ENCODE results near the gene DOK7. TPM values are rescaled to one million over a fixed set of nuclear protein-coding genes. Genes with fewer than 3 reads are reported as not detected.

DOK7 gene
- total and polyA plus RNA-seq, 2 experiments from 2014 or later, result 0.23 to 1.8 TPM

- Histone ChIP-seq H3K9me2 (replicated peaks; ENCODE audit: insufficient read depth) (no peaks in the 10 kb centered on the region), H3K79me2 (no peaks in the 10 kb centered on the region), H3K9me3 (ENCODE audit: low read depth) (no peaks in the 10 kb centered on the region), H3K4me1 (ENCODE audit: insufficient read depth) (no peaks in the 10 kb centered on the region), H4K20me1 (ENCODE audit: insufficient read depth, poor library complexity, severe bottlenecking) (no peaks in the 10 kb centered on the region), H3K27me3 (no peaks in the 10 kb centered on the region), H2AFZ (no peak overlapping the region), H3K4me3 (no peak overlapping the region), H3K4me2 (no peak overlapping the region), H3K27ac (no peak overlapping the region), H3K36me3 (replicated peaks; ENCODE audit: insufficient read depth, low read depth) (no peaks in the 10 kb centered on the region)
- TF ChIP-seq CTCF (IDR thresholded peaks at IDR 0.05; ENCODE audit: poor library complexity) (peak; percentile 15), EZH2phosphoT487 (IDR thresholded peaks at IDR 0.05; ENCODE audit: low read depth, severe bottlenecking, unreplicated experiment) (no peak)
- DNase-seq (ENCODE audit: low spot score), result no peak
- 87% methylated on average over 28 of the region's 31 CpGs for WGBS (ENCODE audit: low lambda C conversion rate, missing lambda C conversion rate)
These were observed 51.8 kb downstream of the DOK7 start for GRCh38 chr4:3514806-3515501.

- no peaks in the 10 kb centered on the region for H3K4me1 ChIP-seq (ENCODE audit: insufficient read depth)
- H2AFZ ChIP-seq, result no peak overlapping the region
- no peak for TF ChIP-seq EZH2 (IDR thresholded peaks at IDR 0.05; ENCODE audit: borderline replicate concordance)
- TF ChIP-seq EZH2phosphoT487 (IDR thresholded peaks at IDR 0.05; ENCODE audit: low read depth, severe bottlenecking, unreplicated experiment), result no peak
- H3K4me3 ChIP-seq, result no peak overlapping the region
- H4K20me1 ChIP-seq (ENCODE audit: insufficient read depth, poor library complexity, severe bottlenecking), result no peaks in the 10 kb centered on the region
- H3K9me2 ChIP-seq (replicated peaks; ENCODE audit: insufficient read depth), result no peaks in the 10 kb centered on the region
- H3K4me2 ChIP-seq, result no peak overlapping the region
- H3K36me3 ChIP-seq (replicated peaks; ENCODE audit: insufficient read depth, low read depth), result no peaks in the 10 kb centered on the region
- no peak overlapping the region for H3K27ac ChIP-seq
- no peaks in the 10 kb centered on the region for H3K79me2 ChIP-seq
- no peak for DNase-seq (ENCODE audit: low spot score)
- H3K27me3 ChIP-seq, result no peaks in the 10 kb centered on the region
- 87% methylated on average over 14 of the region's 15 CpGs for WGBS (ENCODE audit: low lambda C conversion rate, missing lambda C conversion rate)
- no peaks in the 10 kb centered on the region for H3K9me3 ChIP-seq (ENCODE audit: low read depth)
These were observed 52.5 kb downstream of the DOK7 start for GRCh38 chr4:3515646-3516045.

- Histone ChIP-seq H2AFZ (no peak overlapping the region), H3K79me2 (no peaks in the 10 kb centered on the region), H3K4me3 (no peak overlapping the region), H3K27ac (no peak overlapping the region), H3K9me2 (replicated peaks; ENCODE audit: insufficient read depth) (no peaks in the 10 kb centered on the region), H3K4me1 (ENCODE audit: insufficient read depth) (no peaks in the 10 kb centered on the region), H4K20me1 (ENCODE audit: insufficient read depth, poor library complexity, severe bottlenecking) (no peaks in the 10 kb centered on the region), H3K9me3 (ENCODE audit: low read depth) (no peaks in the 10 kb centered on the region), H3K27me3 (no peaks in the 10 kb centered on the region), H3K36me3 (replicated peaks; ENCODE audit: insufficient read depth, low read depth) (no peaks in the 10 kb centered on the region), H3K4me2 (no peak overlapping the region)
- DNase-seq (ENCODE audit: low spot score), result no peak
- no peak for TF ChIP-seq CTCF (IDR thresholded peaks at IDR 0.05; ENCODE audit: poor library complexity)
- no peak for TF ChIP-seq EZH2 (IDR thresholded peaks at IDR 0.05; ENCODE audit: borderline replicate concordance)
- TF ChIP-seq EZH2phosphoT487 (IDR thresholded peaks at IDR 0.05; ENCODE audit: low read depth, severe bottlenecking, unreplicated experiment), result no peak
- WGBS (ENCODE audit: low lambda C conversion rate, missing lambda C conversion rate), result 96% methylated on average over 32 of the region's 32 CpGs
These were observed 53.1 kb downstream of the DOK7 start for GRCh38 chr4:3516061-3516835.

Measured in hepatocyte (in vitro differentiated cells).